Memory B cell (primary cell): ENCODE results near the gene CA12.
"Not testable (repeated sequence)": the region's sequence is repeated elsewhere in the genome, so short reads cannot be mapped to it uniquely, and the experiment has no call there.

Source experiments
- ATAC-seq: fragments of 150-1000 bp; cut with Tn5 transposase; 2 replicates; pipeline ENCODE4 v1.10.0; 2021; ENCODE audit warnings: low read depth, mild to moderate bottlenecking, moderate library complexity
- DNase-seq, 2 donors: peaks; one replicate each; pipeline ENCODE4 v3.0.0; 2022; ENCODE audit warnings: low spot score in 2 of 2
- H3K27ac Mint-ChIP-seq: one replicate; pipeline ENCODE4 v1.8.0; 2022; ENCODE audit warnings: mild to moderate bottlenecking, moderate library complexity, mixed read lengths
- H3K27me3 Mint-ChIP-seq: one replicate; pipeline ENCODE4 v1.8.0; 2022; ENCODE audit warnings: mixed read lengths
- H3K36me3 Mint-ChIP-seq: one replicate; pipeline ENCODE4 v1.8.0; 2022; ENCODE audit warnings: mild to moderate bottlenecking, mixed read lengths
- H3K4me1 Mint-ChIP-seq: one replicate; pipeline ENCODE4 v1.8.0; 2022; ENCODE audit warnings: mixed read lengths
- H3K4me3 Mint-ChIP-seq: one replicate; pipeline ENCODE4 v1.8.0; 2022; ENCODE audit warnings: mild to moderate bottlenecking, moderate library complexity, mixed read lengths
- H3K9me3 Mint-ChIP-seq: one replicate; pipeline ENCODE4 v1.8.0; 2022; ENCODE audit warnings: mixed read lengths

The CA12 gene

GRCh38 chr15:63320446-63320845, 61.2 kb downstream of the CA12 start:
- not testable (repeated sequence) for H3K9me3 Mint-ChIP-seq

GRCh38 chr15:63319065-63319464, 62.6 kb downstream of the CA12 start:
- H3K36me3 Mint-ChIP-seq: no peaks in the 10 kb centered on the region
- no peaks in the 10 kb centered on the region for H3K9me3 Mint-ChIP-seq
- H3K27ac Mint-ChIP-seq: no peak overlapping the region
- peaks cover 11% of the 10 kb centered on the region for H3K4me1 Mint-ChIP-seq
- H3K27me3 Mint-ChIP-seq: no peaks in the 10 kb centered on the region
- DNase-seq: no peak
- ATAC-seq: no peak
- no peak overlapping the region for H3K4me3 Mint-ChIP-seq

More at GRCh38 chr15:63320446-63320845, 61.2 kb downstream of the CA12 start:
- not testable (repeated sequence) for H3K36me3 Mint-ChIP-seq, ATAC-seq, H3K4me1 Mint-ChIP-seq, DNase-seq, H3K27me3 Mint-ChIP-seq, H3K4me3 Mint-ChIP-seq, H3K27ac Mint-ChIP-seq

GRCh38 chr15:63318344-63318743, 63.3 kb downstream of the CA12 start:
- Mint-ChIP-seq H3K9me3 (no peaks in the 10 kb centered on the region), H3K4me3 (no peak overlapping the region), H3K36me3 (no peaks in the 10 kb centered on the region), H3K27ac (no peak overlapping the region), H3K4me1 (peaks cover 11% of the 10 kb centered on the region), H3K27me3 (no peaks in the 10 kb centered on the region)
- ATAC-seq: no peak
- DNase-seq: no peak

GRCh38 chr15:63314409-63314808, 67.2 kb downstream of the CA12 start:
- H3K27ac Mint-ChIP-seq: no peak overlapping the region
- H3K36me3 Mint-ChIP-seq: peaks cover 8% of the 10 kb centered on the region
- H3K9me3 Mint-ChIP-seq: no peaks in the 10 kb centered on the region
- no peak overlapping the region for H3K4me3 Mint-ChIP-seq
- H3K4me1 Mint-ChIP-seq: peaks cover 11% of the 10 kb centered on the region
- DNase-seq (no peak), ATAC-seq (no peak)
- H3K27me3 Mint-ChIP-seq: no peaks in the 10 kb centered on the region

GRCh38 chr15:63313825-63314224, 67.8 kb downstream of the CA12 start:
- Mint-ChIP-seq H3K4me3 (no peak overlapping the region), H3K27me3 (no peaks in the 10 kb centered on the region), H3K4me1 (peaks cover 11% of the 10 kb centered on the region), H3K36me3 (peaks cover 8% of the 10 kb centered on the region), H3K27ac (no peak overlapping the region), H3K9me3 (no peaks in the 10 kb centered on the region)
- no peak for ATAC-seq
- no peak for DNase-seq

GRCh38 chr15:63312286-63312685, 69.4 kb downstream of the CA12 start:
- no peaks in the 10 kb centered on the region for H3K27me3 Mint-ChIP-seq
- no peak for ATAC-seq
- H3K9me3 Mint-ChIP-seq: no peaks in the 10 kb centered on the region
- H3K36me3 Mint-ChIP-seq: peaks cover 8% of the 10 kb centered on the region
- DNase-seq: no peak
- peaks cover 11% of the 10 kb centered on the region for H3K4me1 Mint-ChIP-seq
- no peak overlapping the region for H3K27ac Mint-ChIP-seq
- H3K4me3 Mint-ChIP-seq: no peak overlapping the region

- no peak for DNase-seq
- H3K4me1 Mint-ChIP-seq: peaks cover 3% of the 10 kb centered on the region
These were observed 71.0 kb downstream of the CA12 start for GRCh38 chr15:63310646-63311045.

GRCh38 chr15:63308947-63309346, 72.7 kb downstream of the CA12 start:
- Mint-ChIP-seq H3K4me3 (no peak overlapping the region), H3K4me1 (no peaks in the 10 kb centered on the region), H3K27ac (no peak overlapping the region), H3K9me3 (no peaks in the 10 kb centered on the region), H3K27me3 (no peaks in the 10 kb centered on the region), H3K36me3 (peaks cover 29% of the 10 kb centered on the region)
- ATAC-seq: no peak
- DNase-seq: no peak

More at GRCh38 chr15:63310646-63311045, 71.0 kb downstream of the CA12 start:
- H3K27ac Mint-ChIP-seq: no peak overlapping the region
- no peak overlapping the region for H3K4me3 Mint-ChIP-seq
- H3K27me3 Mint-ChIP-seq: no peaks in the 10 kb centered on the region
- no peaks in the 10 kb centered on the region for H3K9me3 Mint-ChIP-seq
- no peak for ATAC-seq
- peaks cover 21% of the 10 kb centered on the region for H3K36me3 Mint-ChIP-seq

GRCh38 chr15:63308491-63308890, 73.2 kb downstream of the CA12 start:
- H3K4me1 Mint-ChIP-seq: no peaks in the 10 kb centered on the region

GRCh38 chr15:63306492-63307073, 75.1 kb downstream of the CA12 start:
- H3K36me3 Mint-ChIP-seq: peaks cover 33% of the 10 kb centered on the region
- no peaks in the 10 kb centered on the region for H3K9me3 Mint-ChIP-seq
- no peaks in the 10 kb centered on the region for H3K4me1 Mint-ChIP-seq
- ATAC-seq (no peak), DNase-seq (no peak)
- no peaks in the 10 kb centered on the region for H3K27me3 Mint-ChIP-seq
- H3K4me3 Mint-ChIP-seq: no peak overlapping the region
- H3K27ac Mint-ChIP-seq: no peak overlapping the region

More at GRCh38 chr15:63308491-63308890, 73.2 kb downstream of the CA12 start:
- no peaks in the 10 kb centered on the region for H3K27me3 Mint-ChIP-seq
- ATAC-seq (no peak), DNase-seq (no peak)
- H3K36me3 Mint-ChIP-seq: peaks cover 29% of the 10 kb centered on the region
- no peak overlapping the region for H3K27ac Mint-ChIP-seq
- no peaks in the 10 kb centered on the region for H3K9me3 Mint-ChIP-seq
- no peak overlapping the region for H3K4me3 Mint-ChIP-seq

- H3K4me3 Mint-ChIP-seq: no peak overlapping the region
- no peak for DNase-seq
- H3K9me3 Mint-ChIP-seq: no peaks in the 10 kb centered on the region
- no peaks in the 10 kb centered on the region for H3K4me1 Mint-ChIP-seq
- ATAC-seq: no peak
- H3K27me3 Mint-ChIP-seq: no peaks in the 10 kb centered on the region
- peaks cover 28% of the 10 kb centered on the region for H3K36me3 Mint-ChIP-seq
- H3K27ac Mint-ChIP-seq: no peak overlapping the region
These were observed 76.4 kb downstream of the CA12 start for GRCh38 chr15:63305260-63305659.

GRCh38 chr15:63301088-63301487, 80.6 kb downstream of the CA12 start:
- H3K27ac Mint-ChIP-seq: no peak overlapping the region
- no peaks in the 10 kb centered on the region for H3K27me3 Mint-ChIP-seq
- ATAC-seq: no peak
- no peak for DNase-seq
- H3K4me3 Mint-ChIP-seq: no peak overlapping the region
- H3K36me3 Mint-ChIP-seq: peaks cover 35% of the 10 kb centered on the region
- H3K4me1 Mint-ChIP-seq: peaks cover 2% of the 10 kb centered on the region
- no peaks in the 10 kb centered on the region for H3K9me3 Mint-ChIP-seq

- H3K36me3 Mint-ChIP-seq: peaks cover 28% of the 10 kb centered on the region
- H3K9me3 Mint-ChIP-seq: no peaks in the 10 kb centered on the region
- no peak for DNase-seq
These were observed 81.6 kb downstream of the CA12 start for GRCh38 chr15:63299943-63300575.

GRCh38 chr15:63296195-63296594, 85.5 kb downstream of the CA12 start:
- ATAC-seq (no peak), DNase-seq (no peak)
- Mint-ChIP-seq H3K36me3 (peaks cover 24% of the 10 kb centered on the region), H3K27ac (no peak overlapping the region), H3K4me1 (peaks cover 8% of the 10 kb centered on the region), H3K27me3 (no peaks in the 10 kb centered on the region), H3K9me3 (no peaks in the 10 kb centered on the region), H3K4me3 (no peak overlapping the region)

More at GRCh38 chr15:63299943-63300575, 81.6 kb downstream of the CA12 start:
- Mint-ChIP-seq H3K4me1 (peaks cover 2% of the 10 kb centered on the region), H3K27ac (no peak overlapping the region), H3K4me3 (no peak overlapping the region), H3K27me3 (no peaks in the 10 kb centered on the region)
- no peak for ATAC-seq

GRCh38 chr15:63295341-63295740, 86.3 kb downstream of the CA12 start:
- Mint-ChIP-seq H3K27ac (no peak overlapping the region), H3K36me3 (peaks cover 24% of the 10 kb centered on the region), H3K9me3 (no peaks in the 10 kb centered on the region), H3K4me1 (peaks cover 8% of the 10 kb centered on the region), H3K4me3 (no peak overlapping the region), H3K27me3 (no peaks in the 10 kb centered on the region)
- DNase-seq (no peak), ATAC-seq (no peak)
